Mesenchymal stem cell (in vitro differentiated cells and primary cell): Measurements from ENCODE around the gene ATAD1.

Experiments
- DNase-seq: peaks from one replicate; pipeline ENCODE4 v3.0.0-alpha.2; 2013
- H2AFZ ChIP-seq: one replicate; pipeline ENCODE4 v1.6.1; 2013; ENCODE audit warnings: low read depth, mild to moderate bottlenecking, control low read depth, inconsistent platforms, low read length, moderate library complexity
- H2AK5ac ChIP-seq: 2 replicates; pipeline ENCODE4 v1.6.1; 2013; ENCODE audit warnings: low read length, moderate library complexity, mild to moderate bottlenecking, inconsistent platforms; ENCODE audit not compliant: severe bottlenecking
- H2BK120ac ChIP-seq: one replicate; pipeline ENCODE4 v1.6.1; 2013; ENCODE audit warnings: low read depth, mild to moderate bottlenecking, inconsistent platforms, low read length, moderate library complexity
- H2BK12ac ChIP-seq, 2 experiments: one replicate each; pipeline ENCODE4 v1.6.1; 2013; ENCODE audit warnings: inconsistent platforms in 2 of 2, low read length in 2 of 2, mild to moderate bottlenecking in 2 of 2, moderate library complexity in 2 of 2, control low read depth in 1 of 2
- H2BK15ac ChIP-seq: one replicate; pipeline ENCODE4 v1.6.1; 2013; ENCODE audit warnings: mild to moderate bottlenecking, low read depth, inconsistent platforms; ENCODE audit not compliant: poor library complexity, severe bottlenecking
- H2BK5ac ChIP-seq: 2 replicates; pipeline ENCODE4 v1.6.1; 2013; ENCODE audit warnings: low read depth, mild to moderate bottlenecking, low read length, control low read depth, inconsistent platforms; ENCODE audit not compliant: poor library complexity, severe bottlenecking
- H3K14ac ChIP-seq, 2 experiments: one replicate each; pipeline ENCODE4 v1.6.1; 2013; ENCODE audit warnings: inconsistent platforms in 2 of 2, low read length in 2 of 2, control low read depth in 1 of 2, mild to moderate bottlenecking in 1 of 2, moderate library complexity in 1 of 2
- H3K18ac ChIP-seq, 2 experiments: one replicate each; pipeline ENCODE4 v1.6.1; 2013; ENCODE audit warnings: inconsistent platforms in 2 of 2, low read length in 2 of 2, control low read depth in 1 of 2, low read depth in 1 of 2, mild to moderate bottlenecking in 1 of 2
- H3K23ac ChIP-seq, 2 experiments: one replicate each; pipeline ENCODE4 v1.6.1; 2013; ENCODE audit warnings: inconsistent platforms in 2 of 2, low read length in 2 of 2, mild to moderate bottlenecking in 2 of 2, moderate library complexity in 2 of 2, control low read depth in 1 of 2
- H3K27ac ChIP-seq: 2 replicates; pipeline ENCODE4 v1.5.1; 2013; ENCODE audit warnings: mild to moderate bottlenecking, moderate library complexity, low read length, control low read depth, inconsistent platforms; ENCODE audit not compliant: poor library complexity, severe bottlenecking
- H3K27me3 ChIP-seq, 2 experiments: 2 replicates each; pipeline versions ENCODE4 v1.6.1 to v1.7.0; 2013; ENCODE audit warnings: low read length in 2 of 2, mild to moderate bottlenecking in 2 of 2, moderate library complexity in 2 of 2, control low read depth in 1 of 2, inconsistent platforms in 1 of 2; ENCODE audit not compliant: control insufficient read depth in 1 of 2, insufficient read depth in 1 of 2
- H3K36me3 ChIP-seq, 2 experiments: 2 replicates each; pipeline versions ENCODE4 v1.6.1 to v1.7.0; 2013; ENCODE audit warnings: low read length in 2 of 2, control low read depth in 1 of 2, inconsistent platforms in 1 of 2, low read depth in 1 of 2, mild to moderate bottlenecking in 1 of 2; ENCODE audit not compliant: insufficient read depth in 2 of 2, control insufficient read depth in 1 of 2
- H3K4ac ChIP-seq, 2 experiments: one replicate each; pipeline ENCODE4 v1.6.1; 2013; ENCODE audit warnings: inconsistent platforms in 2 of 2, low read length in 2 of 2, mild to moderate bottlenecking in 2 of 2, moderate library complexity in 2 of 2, control low read depth in 1 of 2, low read depth in 1 of 2
- H3K4me1 ChIP-seq: 2 replicates; pipeline ENCODE4 v1.6.1; 2013; ENCODE audit warnings: low read depth, low read length, control low read depth; ENCODE audit not compliant: control insufficient read depth, insufficient read depth
- H3K4me2 ChIP-seq: 2 replicates; pipeline ENCODE4 v1.6.1; 2013; ENCODE audit warnings: low read length, mild to moderate bottlenecking, inconsistent platforms; ENCODE audit not compliant: poor library complexity, severe bottlenecking
- H3K4me3 ChIP-seq, 2 experiments: 2 replicates each; pipeline versions ENCODE4 v1.5.1 to v1.7.0; 2013; ENCODE audit warnings: low read length in 2 of 2, mild to moderate bottlenecking in 2 of 2, control low read depth in 1 of 2, low read depth in 1 of 2; ENCODE audit not compliant: insufficient read depth in 1 of 2
- H3K79me1 ChIP-seq: replicated peaks from 2 replicates; pipeline ENCODE4 v1.6.1; 2013; ENCODE audit warnings: mild to moderate bottlenecking, control low read depth, low read length, inconsistent platforms; ENCODE audit not compliant: poor library complexity, severe bottlenecking
- H3K9ac ChIP-seq: 2 replicates; pipeline ENCODE4 v1.7.0; 2013; ENCODE audit warnings: mild to moderate bottlenecking, low read length, moderate library complexity
- H3K9me3 ChIP-seq: 2 replicates; pipeline ENCODE4 v1.7.0; 2013; ENCODE audit warnings: mild to moderate bottlenecking, low read length; ENCODE audit not compliant: control insufficient read depth
- H4K8ac ChIP-seq: one replicate; pipeline ENCODE4 v1.6.1; 2013; ENCODE audit warnings: inconsistent platforms, mild to moderate bottlenecking, low read length, moderate library complexity
- H4K91ac ChIP-seq: one replicate; pipeline ENCODE4 v1.6.1; 2013; ENCODE audit warnings: mild to moderate bottlenecking, low read length, inconsistent platforms
- WGBS: methylation state at CpG from one replicate; pipeline ENCODE4 v1.1.7; 2013; ENCODE audit warnings: mixed read lengths; 5-methylcytosine and 5-hydroxymethylcytosine counted together

Gene ATAD1

DNA sequence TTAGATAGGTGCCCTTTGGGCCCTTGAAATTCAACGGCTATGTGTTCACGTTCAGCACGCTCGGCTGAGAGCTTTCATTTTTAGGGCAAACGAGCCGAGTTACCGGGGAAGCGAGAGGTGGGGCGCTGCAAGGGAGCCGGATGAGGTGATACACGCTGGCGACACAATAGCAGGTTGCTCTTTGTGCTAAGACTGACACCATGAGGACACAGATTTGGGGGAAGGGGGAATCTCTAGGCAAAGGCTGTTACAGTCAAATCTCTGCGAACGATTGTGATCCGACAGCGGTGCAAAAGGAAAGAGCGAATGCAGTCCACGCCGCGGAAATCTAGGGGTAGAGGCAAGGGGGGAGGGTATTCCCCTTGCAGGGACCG lies 44.6 kb upstream of the ATAD1 start:
- H4K91ac ChIP-seq = peak overlapping the region; percentile 91
- H3K14ac ChIP-seq = peak overlapping the region in 1 of 2 experiments; percentile 39
- peak overlapping the region; percentile 56 for H2BK15ac ChIP-seq
- no peak overlapping the region for H2BK120ac ChIP-seq
- H3K18ac ChIP-seq = peak overlapping the region; percentile 86 to 99
- peak overlapping the region in 1 of 2 experiments; percentile 48 for H3K23ac ChIP-seq
- peak overlapping the region; percentile 97 for H3K9ac ChIP-seq
- peak overlapping the region; percentile 24 for H2BK5ac ChIP-seq
- H3K4me2 ChIP-seq = peak overlapping the region; percentile 94
- H3K36me3 ChIP-seq = no peaks in the 10 kb centered on the region
- H3K9me3 ChIP-seq = no peaks in the 10 kb centered on the region
- peak overlapping the region; percentile 85 to 100 for H3K4me3 ChIP-seq
- H3K4ac ChIP-seq = peak overlapping the region; percentile 64 to 69
- peaks cover 6% of the 10 kb centered on the region for H3K4me1 ChIP-seq
- peak overlapping the region; percentile 89 for H4K8ac ChIP-seq
- DNase-seq = no peak
- no peaks in the 10 kb centered on the region for H3K79me1 ChIP-seq
- peak overlapping the region; percentile 67 to 98 for H2BK12ac ChIP-seq
- peak overlapping the region; percentile 4 for H2AK5ac ChIP-seq
- no peaks in the 10 kb centered on the region for H3K27me3 ChIP-seq
- H2AFZ ChIP-seq = peak overlapping the region; percentile 97
- H3K27ac ChIP-seq = peak overlapping the region; percentile 91
- under 1% methylated on average over 20 of the region's 21 CpGs for WGBS

DNA sequence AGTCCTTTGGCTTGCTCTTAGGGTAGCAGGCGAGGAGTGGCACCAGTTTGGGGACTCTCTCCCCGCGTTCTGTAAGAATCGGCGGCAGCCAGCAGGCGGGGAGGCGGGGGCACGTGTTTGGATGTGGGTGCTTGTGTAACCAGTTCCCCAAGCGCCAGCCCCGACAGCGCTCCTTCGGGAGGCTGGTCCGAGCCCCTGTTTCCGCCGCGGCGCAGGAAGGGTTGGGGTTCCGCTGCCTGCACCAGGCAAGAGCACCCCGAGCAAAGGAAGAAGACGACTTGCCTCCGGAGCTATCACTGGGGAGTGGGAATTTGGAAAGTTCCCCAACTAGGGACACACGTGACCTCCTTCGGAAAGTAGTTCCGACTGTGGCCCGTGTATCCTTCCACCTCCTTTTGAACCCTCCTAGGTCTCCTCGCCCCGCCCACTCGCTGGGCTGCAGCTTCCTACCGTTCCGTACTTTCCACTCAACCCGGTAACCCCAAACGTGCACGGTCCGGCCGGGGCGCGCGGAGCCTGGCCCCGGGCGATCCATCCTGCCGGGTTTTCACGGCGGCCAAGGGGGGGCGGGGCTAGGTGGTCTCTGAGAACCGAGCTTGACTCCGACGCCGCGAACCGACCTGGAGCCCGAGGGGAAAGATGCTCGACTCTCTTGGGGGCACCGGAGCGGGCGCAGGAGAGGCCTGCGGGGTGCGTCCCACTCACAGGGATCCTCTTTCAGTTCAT lies 44.1 kb upstream of the ATAD1 start:
- H3K27me3 ChIP-seq = no peaks in the 10 kb centered on the region
- H3K4me2 ChIP-seq = peak overlapping the region; percentile 94
- peak overlapping the region in 1 of 2 experiments; percentile 79 for H3K23ac ChIP-seq
- peak overlapping the region; percentile 38 to 98 for H2BK12ac ChIP-seq
- H3K4me1 ChIP-seq = peaks cover 6% of the 10 kb centered on the region
- peak overlapping the region in 1 of 2 experiments; percentile 98 for H3K14ac ChIP-seq
- H3K9ac ChIP-seq = peak overlapping the region; percentile 97
- H4K8ac ChIP-seq = peak overlapping the region; percentile 73
- WGBS = 1% methylated on average over 48 of the region's 57 CpGs
- peak overlapping the region; percentile 75 for H2BK5ac ChIP-seq
- peak overlapping the region; percentile 91 for H3K27ac ChIP-seq
- H2AFZ ChIP-seq = peak overlapping the region; percentile 97
- no peak overlapping the region for H2AK5ac ChIP-seq
- peak overlapping the region in 1 of 2 experiments; percentile 95 for H3K4ac ChIP-seq
- H2BK120ac ChIP-seq = peak overlapping the region; percentile 36
- peak; percentile 97 for DNase-seq
- H3K18ac ChIP-seq = peak overlapping the region; percentile 87 to 99
- no peaks in the 10 kb centered on the region for H3K79me1 ChIP-seq
- H4K91ac ChIP-seq = peak overlapping the region; percentile 70
- peak overlapping the region; percentile 85 to 100 for H3K4me3 ChIP-seq
- H3K9me3 ChIP-seq = no peaks in the 10 kb centered on the region
- no peaks in the 10 kb centered on the region for H3K36me3 ChIP-seq
- H2BK15ac ChIP-seq = peak overlapping the region; percentile 56

DNA sequence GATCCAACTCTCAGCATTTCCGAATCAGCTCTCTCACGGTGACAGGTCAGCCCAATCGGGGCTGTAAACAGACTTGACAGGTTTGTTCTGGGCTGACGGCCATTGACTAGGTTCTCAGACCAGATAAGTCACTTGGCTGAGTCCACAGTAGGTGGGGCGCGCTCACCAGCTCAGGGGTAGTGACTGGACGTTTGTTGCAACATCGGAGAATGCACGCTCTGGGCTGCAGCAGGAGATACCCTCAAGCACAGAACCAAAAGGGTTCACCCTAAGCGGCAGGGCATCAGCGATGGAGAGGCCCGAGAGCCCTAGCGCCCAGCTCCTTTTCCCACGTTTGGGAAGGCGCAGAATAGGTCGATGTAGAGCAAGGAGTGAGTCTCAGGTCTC lies 43.5 kb upstream of the ATAD1 start:
- Histone ChIP-seq H3K27me3 (no peaks in the 10 kb centered on the region), H3K23ac (peak overlapping the region in 1 of 2 experiments; percentile 79), H3K9me3 (no peaks in the 10 kb centered on the region), H2BK5ac (peak overlapping the region; percentile 75), H3K9ac (peak overlapping the region; percentile 97), H3K4ac (peak overlapping the region in 1 of 2 experiments; percentile 95), H3K27ac (peak overlapping the region; percentile 90), H3K4me3 (peak overlapping the region; percentile 85 to 100), H4K8ac (peak overlapping the region; percentile 73), H3K79me1 (no peaks in the 10 kb centered on the region), H3K4me2 (peak overlapping the region; percentile 94), H4K91ac (peak overlapping the region; percentile 70), H3K4me1 (peaks cover 6% of the 10 kb centered on the region), H2BK15ac (peak overlapping the region; percentile 55), H3K36me3 (no peaks in the 10 kb centered on the region), H2AFZ (peak overlapping the region; percentile 94), H2BK120ac (peak overlapping the region; percentile 36), H3K18ac (peak overlapping the region; percentile 87 to 99), H3K14ac (peak overlapping the region in 1 of 2 experiments; percentile 98), H2BK12ac (peak overlapping the region in 1 of 2 experiments; percentile 37), H2AK5ac (no peak overlapping the region)
- WGBS = 6% methylated on average over 16 of the region's 16 CpGs
- peak; percentile 90 for DNase-seq

- no peak overlapping the region for H3K23ac ChIP-seq
- H2BK15ac ChIP-seq = no peak overlapping the region
- H3K27ac ChIP-seq = no peak overlapping the region
- H2BK5ac ChIP-seq = no peak overlapping the region
- H3K27me3 ChIP-seq = no peaks in the 10 kb centered on the region
- no peak overlapping the region for H2AFZ ChIP-seq
- H3K9me3 ChIP-seq = no peaks in the 10 kb centered on the region
- peak; percentile 38 for DNase-seq
- no peak overlapping the region for H2BK12ac ChIP-seq
- no peak overlapping the region for H3K4ac ChIP-seq
- H2AK5ac ChIP-seq = no peak overlapping the region
- no peaks in the 10 kb centered on the region for H3K36me3 ChIP-seq
- H3K18ac ChIP-seq = no peak overlapping the region
- no peak overlapping the region for H2BK120ac ChIP-seq
- peaks cover 6% of the 10 kb centered on the region for H3K4me1 ChIP-seq
- peak overlapping the region; percentile 97 for H3K9ac ChIP-seq
- H3K14ac ChIP-seq = no peak overlapping the region
- no peak overlapping the region for H3K4me2 ChIP-seq
- H3K4me3 ChIP-seq = no peak overlapping the region
- H3K79me1 ChIP-seq = no peaks in the 10 kb centered on the region
- 81% methylated on average over 4 of the region's 4 CpGs for WGBS
- no peak overlapping the region for H4K8ac ChIP-seq
- H4K91ac ChIP-seq = no peak overlapping the region
Measured at GRCh38 chr10:87860816-87861403, 42.9 kb upstream of the ATAD1 start.
